SK-N-MC (cell line): Measurements from ENCODE around the gene PTPN14.
A peak's percentile ranks its signal among the peaks of the same experiment; 100 is the strongest.
"Not testable (repeated sequence)": the region's sequence is repeated elsewhere in the genome, so short reads cannot be mapped to it uniquely, and the experiment has no call there.

Experiments
- DNase-seq: peaks from one replicate; pipeline ENCODE4 v3.0.0-alpha.2; 2011; ENCODE audit warnings: low read depth, low spot score
- H3K27ac ChIP-seq: fragments of 200-600 bp; sonication (generic); 2 replicates; pipeline ENCODE4 v1.5.1; 2016; ENCODE audit warnings: mixed run types
- H3K36me3 ChIP-seq: fragments of 200-600 bp; sonication (generic); 2 replicates; pipeline ENCODE4 v1.6.1; 2017; ENCODE audit warnings: antibody characterized with exemption, low read length, mixed read lengths; ENCODE audit not compliant: insufficient read depth
- H3K4me3 ChIP-seq: fragments of 200-600 bp; sonication (generic); 2 replicates; pipeline ENCODE4 v1.5.1; 2016
- H3K9ac ChIP-seq: fragments of 200-600 bp; sonication (generic); 2 replicates; pipeline ENCODE4 v1.8.0; 2017; ENCODE audit warnings: mixed run types, mixed read lengths; ENCODE audit not compliant: insufficient read length
- H3K9me3 ChIP-seq: fragments of 200-600 bp; sonication (generic); 2 replicates; pipeline ENCODE4 v1.6.1; 2017; ENCODE audit warnings: low read depth, mild to moderate bottlenecking, antibody characterized with exemption, low read length, moderate library complexity, mixed read lengths
- EZH2 ChIP-seq: fragments of 200-600 bp; sonication (generic); IDR thresholded peaks from one replicate; pipeline ENCODE4 v1.6.1; 2017; ENCODE audit warnings: antibody characterized with exemption
- FOXP2 ChIP-seq: optimal IDR thresholded peaks from 2 replicates; pipeline ENCODE3; 2011; ENCODE audit warnings: mild to moderate bottlenecking, moderate library complexity; ENCODE audit not compliant: insufficient read depth; ENCODE audit errors: extremely low read length, control extremely low read depth
- POLR2AphosphoS5 ChIP-seq: IDR thresholded peaks from 2 replicates; pipeline ENCODE4 v1.6.1; 2012; ENCODE audit warnings: mild to moderate bottlenecking, low read depth, low read length, borderline replicate concordance

PTPN14 gene

GRCh38 chr1:214500340-214501055 is 50.9 kb downstream of the PTPN14 start:
- Histone ChIP-seq H3K4me3 (peak overlapping the region; percentile 61), H3K36me3 (no peaks in the 10 kb centered on the region), H3K9me3 (no peaks in the 10 kb centered on the region), H3K9ac (no peak overlapping the region), H3K27ac (peak overlapping the region; percentile 78; the same call in 1 of the 2 replicates)
- TF ChIP-seq EZH2 (no peak), POLR2AphosphoS5 (no peak), FOXP2 (no peak)
- DNase-seq, result no peak

GRCh38 chr1:214499732-214500131 is 51.7 kb downstream of the PTPN14 start:
- H3K4me3 ChIP-seq, result no peak overlapping the region
- no peaks in the 10 kb centered on the region for H3K36me3 ChIP-seq
- H3K9ac ChIP-seq, result no peak overlapping the region
- no peaks in the 10 kb centered on the region for H3K9me3 ChIP-seq
- TF ChIP-seq EZH2 (no peak), FOXP2 (no peak), POLR2AphosphoS5 (no peak)
- no peak for DNase-seq
- H3K27ac ChIP-seq, result peak overlapping the region; percentile 78; the same call in 1 of the 2 replicates

GRCh38 chr1:214498021-214498420 is 53.4 kb downstream of the PTPN14 start:
- Histone ChIP-seq H3K27ac (no peak overlapping the region), H3K4me3 (no peak overlapping the region), H3K9me3 (no peaks in the 10 kb centered on the region), H3K36me3 (no peaks in the 10 kb centered on the region), H3K9ac (no peak overlapping the region)
- no peak for TF ChIP-seq POLR2AphosphoS5
- no peak for TF ChIP-seq FOXP2
- TF ChIP-seq EZH2, result no peak
- no peak for DNase-seq

- Histone ChIP-seq H3K9ac (no peak overlapping the region), H3K9me3 (no peaks in the 10 kb centered on the region), H3K36me3 (no peaks in the 10 kb centered on the region), H3K27ac (no peak overlapping the region), H3K4me3 (no peak overlapping the region)
- no peak for DNase-seq
- TF ChIP-seq EZH2, result no peak
- no peak for TF ChIP-seq POLR2AphosphoS5
- TF ChIP-seq FOXP2, result no peak
Observed at GRCh38 chr1:214496126-214496525, 55.3 kb downstream of the PTPN14 start.

GRCh38 chr1:214494706-214495105 is 56.7 kb downstream of the PTPN14 start:
- Histone ChIP-seq H3K27ac (no peak overlapping the region), H3K4me3 (no peak overlapping the region), H3K9me3 (no peaks in the 10 kb centered on the region), H3K9ac (no peak overlapping the region), H3K36me3 (no peaks in the 10 kb centered on the region)
- no peak for TF ChIP-seq EZH2
- no peak for TF ChIP-seq POLR2AphosphoS5
- TF ChIP-seq FOXP2, result no peak
- no peak for DNase-seq

GRCh38 chr1:214494179-214494578 is 57.2 kb downstream of the PTPN14 start:
- H3K9ac ChIP-seq, DNase-seq, H3K27ac ChIP-seq, H3K9me3 ChIP-seq, H3K36me3 ChIP-seq, H3K4me3 ChIP-seq: not testable (repeated sequence)

GRCh38 chr1:214493126-214493796 is 58.1 kb downstream of the PTPN14 start:
- Histone ChIP-seq H3K9ac (no peak overlapping the region), H3K27ac (no peak overlapping the region), H3K9me3 (no peaks in the 10 kb centered on the region), H3K36me3 (no peaks in the 10 kb centered on the region), H3K4me3 (no peak overlapping the region)
- no peak for TF ChIP-seq EZH2
- TF ChIP-seq FOXP2, result no peak
- DNase-seq, result no peak

- H3K27ac ChIP-seq, result no peak overlapping the region
- no peak for DNase-seq
- H3K36me3 ChIP-seq, result no peaks in the 10 kb centered on the region
- no peaks in the 10 kb centered on the region for H3K9me3 ChIP-seq
- TF ChIP-seq EZH2, result no peak
- no peak for TF ChIP-seq FOXP2
- no peak for TF ChIP-seq POLR2AphosphoS5
- no peak overlapping the region for H3K4me3 ChIP-seq
- H3K9ac ChIP-seq, result no peak overlapping the region
Observed at GRCh38 chr1:214492401-214493075, 58.9 kb downstream of the PTPN14 start.
